Keratinocyte (primary cell): ENCODE measurements around the gene KRT2.

Experiments
- EZH2 ChIP-seq: IDR thresholded peaks from one replicate; pipeline ENCODE4 v1.6.1; 2012; ENCODE audit warnings: inconsistent platforms, mild to moderate bottlenecking, low read length, moderate library complexity
- TF ChIP-seq, protein P1 (sequence below), 3 experiments: IDR thresholded peaks in 1 of 3; conservative IDR thresholded peaks in 1 of 3; optimal IDR thresholded peaks in 1 of 3; 2 replicates in 2 of 3; 3 replicates in 1 of 3; pipeline versions ENCODE3 to v1.5.1; 2011; ENCODE audit warnings: low read length in 3 of 3, mild to moderate bottlenecking in 3 of 3, moderate library complexity in 2 of 3, control low read depth in 1 of 3, inconsistent platforms in 1 of 3; ENCODE audit not compliant: insufficient read depth in 2 of 3; ENCODE audit errors: extremely low read depth in 1 of 3

DNA sequence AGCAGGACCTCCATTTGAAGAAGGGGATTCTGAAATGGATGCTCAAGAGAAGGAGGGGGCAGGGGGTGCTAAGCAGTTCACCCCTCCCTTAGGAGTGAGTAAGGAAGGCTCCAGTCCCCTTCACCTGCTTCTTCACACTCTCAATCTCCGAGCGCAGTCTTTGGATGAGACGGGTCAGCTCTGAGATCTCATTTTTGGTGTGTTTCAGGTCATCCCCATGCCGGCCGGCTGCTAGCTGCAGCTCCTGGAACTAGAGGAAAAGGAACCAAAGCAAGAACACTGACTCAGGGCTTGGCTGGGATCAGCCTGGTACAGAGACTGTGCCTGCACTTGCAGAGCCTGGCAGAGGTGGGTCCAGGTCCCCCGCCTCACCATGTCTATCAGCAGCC lies 40.9 kb downstream of the KRT2 start:
- TF ChIP-seq, protein P1, sequence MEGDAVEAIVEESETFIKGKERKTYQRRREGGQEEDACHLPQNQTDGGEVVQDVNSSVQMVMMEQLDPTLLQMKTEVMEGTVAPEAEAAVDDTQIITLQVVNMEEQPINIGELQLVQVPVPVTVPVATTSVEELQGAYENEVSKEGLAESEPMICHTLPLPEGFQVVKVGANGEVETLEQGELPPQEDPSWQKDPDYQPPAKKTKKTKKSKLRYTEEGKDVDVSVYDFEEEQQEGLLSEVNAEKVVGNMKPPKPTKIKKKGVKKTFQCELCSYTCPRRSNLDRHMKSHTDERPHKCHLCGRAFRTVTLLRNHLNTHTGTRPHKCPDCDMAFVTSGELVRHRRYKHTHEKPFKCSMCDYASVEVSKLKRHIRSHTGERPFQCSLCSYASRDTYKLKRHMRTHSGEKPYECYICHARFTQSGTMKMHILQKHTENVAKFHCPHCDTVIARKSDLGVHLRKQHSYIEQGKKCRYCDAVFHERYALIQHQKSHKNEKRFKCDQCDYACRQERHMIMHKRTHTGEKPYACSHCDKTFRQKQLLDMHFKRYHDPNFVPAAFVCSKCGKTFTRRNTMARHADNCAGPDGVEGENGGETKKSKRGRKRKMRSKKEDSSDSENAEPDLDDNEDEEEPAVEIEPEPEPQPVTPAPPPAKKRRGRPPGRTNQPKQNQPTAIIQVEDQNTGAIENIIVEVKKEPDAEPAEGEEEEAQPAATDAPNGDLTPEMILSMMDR (optimal IDR thresholded peaks at IDR 0.05 in 1 of 3, IDR thresholded peaks at IDR 0.05 in 1 of 3, conservative IDR thresholded peaks at IDR 0.05 in 1 of 3; ENCODE audit: extremely low read depth in 1 of 3, insufficient read depth in 2 of 3, low read length in 3 of 3) = no peak
- no peak for TF ChIP-seq EZH2
